Stimulated activated CD4-positive, alpha-beta T cell treated with anti-CD3 and anti-CD28 coated beads, Interleukin-1b, Interleukin-23, amount 100 ng/mL, for 4 hours (primary cell): Measurements from ENCODE around the gene PCDHA10.
"Not testable (repeated sequence)": the region's sequence is repeated elsewhere in the genome, so short reads cannot be mapped to it uniquely, and the experiment has no call there.

Experiments used
- DNase-seq, 2 donors: peaks; one replicate each; pipeline ENCODE4 v3.0.0-alpha.2; 2020; ENCODE audit warnings: low read depth in 2 of 2

The PCDHA10 gene, protein sequence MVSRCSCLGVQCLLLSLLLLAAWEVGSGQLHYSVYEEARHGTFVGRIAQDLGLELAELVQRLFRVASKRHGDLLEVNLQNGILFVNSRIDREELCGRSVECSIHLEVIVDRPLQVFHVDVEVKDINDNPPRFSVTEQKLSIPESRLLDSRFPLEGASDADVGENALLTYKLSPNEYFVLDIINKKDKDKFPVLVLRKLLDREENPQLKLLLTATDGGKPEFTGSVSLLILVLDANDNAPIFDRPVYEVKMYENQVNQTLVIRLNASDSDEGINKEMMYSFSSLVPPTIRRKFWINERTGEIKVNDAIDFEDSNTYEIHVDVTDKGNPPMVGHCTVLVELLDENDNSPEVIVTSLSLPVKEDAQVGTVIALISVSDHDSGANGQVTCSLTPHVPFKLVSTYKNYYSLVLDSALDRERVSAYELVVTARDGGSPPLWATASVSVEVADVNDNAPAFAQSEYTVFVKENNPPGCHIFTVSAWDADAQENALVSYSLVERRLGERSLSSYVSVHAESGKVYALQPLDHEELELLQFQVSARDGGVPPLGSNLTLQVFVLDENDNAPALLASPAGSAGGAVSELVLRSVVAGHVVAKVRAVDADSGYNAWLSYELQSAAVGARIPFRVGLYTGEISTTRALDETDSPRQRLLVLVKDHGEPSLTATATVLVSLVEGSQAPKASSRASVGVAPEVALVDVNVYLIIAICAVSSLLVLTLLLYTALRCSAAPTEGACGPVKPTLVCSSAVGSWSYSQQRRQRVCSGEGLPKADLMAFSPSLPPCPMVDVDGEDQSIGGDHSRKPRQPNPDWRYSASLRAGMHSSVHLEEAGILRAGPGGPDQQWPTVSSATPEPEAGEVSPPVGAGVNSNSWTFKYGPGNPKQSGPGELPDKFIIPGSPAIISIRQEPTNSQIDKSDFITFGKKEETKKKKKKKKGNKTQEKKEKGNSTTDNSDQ

DNA sequence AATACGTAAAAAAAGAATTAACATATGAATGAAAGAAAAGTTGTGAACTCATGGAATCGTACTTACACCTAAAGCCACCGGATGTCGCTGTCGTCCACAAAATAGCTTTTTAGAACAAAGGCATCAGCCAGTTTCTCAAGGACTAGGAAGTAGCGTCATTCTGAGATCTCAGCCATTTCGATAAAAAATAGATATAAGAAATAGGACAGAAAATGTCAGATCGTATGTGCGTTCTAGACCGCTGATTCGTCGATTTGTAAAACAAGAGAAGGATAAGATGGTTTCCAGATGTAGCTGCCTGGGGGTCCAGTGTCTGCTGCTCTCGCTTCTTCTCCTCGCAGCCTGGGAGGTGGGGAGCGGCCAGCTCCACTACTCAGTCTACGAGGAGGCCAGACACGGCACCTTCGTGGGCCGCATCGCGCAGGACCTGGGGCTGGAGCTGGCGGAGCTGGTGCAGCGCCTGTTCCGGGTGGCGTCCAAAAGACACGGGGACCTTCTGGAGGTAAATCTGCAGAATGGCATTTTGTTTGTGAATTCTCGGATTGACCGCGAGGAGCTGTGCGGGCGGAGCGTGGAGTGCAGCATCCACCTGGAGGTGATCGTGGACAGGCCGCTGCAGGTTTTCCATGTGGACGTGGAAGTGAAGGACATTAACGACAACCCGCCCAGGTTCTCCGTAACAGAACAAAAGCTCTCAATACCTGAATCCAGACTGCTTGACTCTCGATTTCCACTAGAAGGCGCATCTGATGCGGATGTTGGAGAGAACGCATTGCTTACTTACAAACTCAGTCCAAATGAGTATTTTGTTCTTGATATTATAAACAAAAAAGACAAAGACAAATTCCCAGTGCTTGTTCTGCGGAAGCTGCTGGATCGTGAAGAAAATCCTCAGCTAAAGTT, at the start of gene PCDHA10:
Gene PCDHA10 (plus strand): TSS at position 126 of the 903 bp plus-strand sequence. CDS start 152 bp downstream, at position 278.
- DNase-seq, result no peak

DNA sequence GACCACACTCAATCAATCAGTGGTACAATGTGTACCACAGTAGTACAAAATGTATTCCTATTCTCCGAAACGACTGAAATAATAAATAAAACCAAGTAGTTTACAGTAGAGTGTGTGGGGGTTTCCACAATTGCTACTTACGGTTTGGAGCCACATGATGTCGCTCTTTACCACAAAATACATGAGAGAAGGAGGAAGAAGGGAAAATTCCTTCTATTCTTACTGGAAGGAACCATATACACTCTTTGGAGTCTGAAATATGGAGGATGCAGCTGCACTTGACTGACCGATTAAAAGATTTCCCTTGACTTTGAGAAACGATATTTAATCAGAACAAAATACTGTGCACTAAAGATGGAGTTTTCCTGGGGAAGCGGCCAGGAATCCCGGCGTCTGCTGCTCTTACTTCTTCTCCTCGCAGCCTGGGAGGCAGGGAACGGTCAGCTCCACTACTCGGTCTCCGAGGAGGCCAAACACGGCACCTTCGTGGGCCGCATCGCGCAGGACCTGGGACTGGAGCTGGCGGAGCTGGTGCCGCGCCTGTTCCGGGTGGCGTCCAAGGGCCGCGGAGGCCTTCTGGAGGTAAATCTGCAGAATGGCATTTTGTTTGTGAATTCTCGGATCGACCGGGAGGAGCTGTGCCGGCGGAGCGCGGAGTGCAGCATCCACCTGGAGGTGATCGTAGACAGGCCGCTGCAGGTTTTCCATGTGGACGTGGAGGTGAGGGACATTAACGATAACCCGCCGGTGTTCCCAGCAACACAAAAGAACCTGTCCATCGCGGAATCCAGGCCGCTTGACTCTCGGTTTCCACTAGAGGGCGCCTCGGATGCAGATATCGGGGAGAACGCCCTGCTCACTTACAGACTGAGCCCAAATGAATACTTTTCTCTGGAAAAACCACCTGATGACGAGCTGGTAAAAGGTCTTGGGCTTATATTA, 48.6 kb upstream of the PCDHA10 start, which contains the start of gene PCDHA4:
Gene PCDHA4 (plus strand): TSS at position 235 of the 942 bp plus-strand sequence.
- no peak for DNase-seq

DNA sequence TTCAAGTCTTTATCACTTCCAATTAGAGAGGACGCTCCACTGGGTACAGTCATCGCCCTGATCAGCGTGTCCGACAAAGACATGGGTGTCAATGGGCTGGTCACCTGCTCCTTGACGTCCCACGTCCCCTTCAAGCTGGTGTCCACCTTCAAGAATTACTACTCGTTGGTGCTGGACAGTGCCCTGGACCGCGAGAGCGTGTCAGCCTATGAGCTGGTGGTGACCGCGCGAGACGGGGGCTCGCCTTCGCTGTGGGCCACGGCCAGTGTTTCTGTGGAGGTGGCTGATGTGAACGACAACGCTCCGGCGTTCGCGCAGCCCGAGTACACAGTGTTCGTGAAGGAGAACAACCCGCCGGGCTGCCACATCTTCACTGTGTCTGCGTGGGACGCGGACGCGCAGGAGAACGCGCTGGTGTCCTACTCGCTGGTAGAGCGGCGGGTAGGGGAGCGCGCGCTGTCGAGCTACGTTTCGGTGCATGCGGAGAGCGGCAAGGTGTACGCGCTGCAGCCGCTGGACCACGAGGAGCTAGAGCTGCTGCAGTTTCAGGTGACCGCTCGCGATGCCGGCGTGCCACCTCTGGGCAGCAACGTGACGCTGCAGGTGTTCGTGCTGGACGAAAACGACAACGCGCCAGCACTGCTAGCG, 47.3 kb upstream of the PCDHA10 start:
- not testable (repeated sequence) for DNase-seq

DNA sequence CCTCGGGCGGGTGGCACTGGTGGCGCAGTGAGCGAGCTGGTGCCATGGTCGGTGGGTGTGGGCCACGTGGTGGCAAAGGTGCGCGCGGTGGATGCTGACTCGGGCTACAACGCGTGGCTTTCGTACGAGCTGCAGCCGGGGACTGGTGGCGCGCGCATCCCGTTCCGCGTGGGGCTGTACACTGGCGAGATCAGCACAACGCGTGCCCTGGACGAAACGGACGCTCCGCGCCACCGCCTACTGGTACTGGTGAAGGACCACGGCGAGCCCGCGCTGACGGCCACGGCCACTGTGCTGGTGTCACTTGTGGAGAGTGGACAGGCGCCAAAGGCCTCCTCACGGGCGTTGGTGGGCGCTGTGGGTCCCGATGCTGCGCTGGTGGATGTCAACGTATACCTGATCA, 46.8 kb upstream of the PCDHA10 start:
- no peak for DNase-seq

DNA sequence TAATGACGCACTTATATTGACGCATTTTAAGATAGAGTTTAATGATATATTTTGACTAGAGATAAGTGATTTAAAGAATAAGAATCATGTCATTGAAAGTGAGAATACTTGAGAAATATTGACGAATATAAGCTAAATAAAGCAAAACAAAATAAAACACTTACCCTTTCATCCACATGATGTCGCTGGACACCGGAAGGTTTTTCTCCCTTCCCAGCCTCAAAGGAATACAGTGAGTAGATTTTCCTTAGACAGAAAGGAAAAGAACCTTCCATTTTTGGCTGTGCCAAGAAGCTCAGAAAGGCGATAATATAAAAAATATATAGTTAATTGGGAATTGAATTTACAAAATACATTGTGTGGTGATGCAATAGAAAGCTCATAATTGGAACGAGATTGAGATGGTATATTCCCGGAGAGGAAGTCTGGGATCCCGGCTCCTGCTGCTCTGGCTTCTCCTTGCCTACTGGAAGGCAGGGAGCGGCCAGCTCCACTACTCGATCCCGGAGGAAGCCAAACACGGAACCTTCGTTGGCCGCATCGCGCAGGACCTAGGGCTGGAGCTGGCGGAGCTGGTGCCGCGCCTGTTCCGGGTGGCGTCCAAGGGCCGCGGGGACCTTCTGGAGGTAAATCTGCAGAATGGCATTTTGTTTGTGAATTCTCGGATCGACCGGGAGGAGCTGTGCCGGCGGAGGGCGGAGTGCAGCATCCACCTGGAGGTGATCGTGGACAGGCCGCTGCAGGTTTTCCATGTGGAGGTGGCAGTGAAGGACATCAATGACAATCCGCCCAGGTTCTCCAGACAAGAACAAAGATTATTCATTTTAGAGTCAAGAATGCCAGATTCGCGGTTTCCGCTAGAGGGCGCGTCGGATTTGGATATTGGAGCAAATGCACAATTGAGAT, 34.1 kb upstream of the PCDHA10 start, which contains the start of gene PCDHA5:
Gene PCDHA5 (plus strand): TSS at position 239 of the 906 bp plus-strand sequence.
- no peak for DNase-seq

DNA sequence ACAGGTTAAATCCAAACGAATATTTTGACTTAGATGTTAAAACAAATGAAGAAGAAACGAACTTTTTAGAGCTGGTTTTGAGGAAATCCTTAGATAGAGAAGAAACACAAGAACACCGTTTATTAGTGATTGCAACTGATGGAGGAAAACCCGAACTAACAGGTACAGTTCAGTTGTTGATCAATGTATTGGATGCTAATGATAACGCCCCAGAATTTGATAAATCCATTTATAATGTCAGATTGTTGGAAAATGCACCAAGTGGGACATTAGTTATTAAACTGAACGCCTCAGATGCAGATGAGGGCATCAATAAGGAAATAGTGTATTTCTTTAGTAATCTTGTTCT, 33.4 kb upstream of the PCDHA10 start:
- DNase-seq, result no peak

DNA sequence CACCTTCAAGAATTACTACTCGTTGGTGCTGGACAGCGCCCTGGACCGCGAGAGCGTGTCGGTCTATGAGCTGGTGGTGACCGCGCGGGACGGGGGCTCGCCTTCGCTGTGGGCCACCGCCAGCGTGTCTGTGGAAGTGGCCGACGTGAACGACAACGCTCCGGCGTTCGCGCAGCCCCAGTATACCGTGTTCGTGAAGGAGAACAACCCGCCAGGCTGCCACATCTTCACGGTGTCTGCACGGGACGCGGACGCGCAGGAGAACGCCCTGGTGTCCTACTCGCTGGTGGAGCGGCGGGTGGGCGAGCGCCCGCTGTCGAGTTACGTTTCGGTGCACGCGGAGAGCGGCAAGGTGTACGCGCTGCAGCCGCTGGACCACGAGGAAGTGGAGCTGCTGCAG, 32.7 kb upstream of the PCDHA10 start:
- DNase-seq, result not testable (repeated sequence)

DNA sequence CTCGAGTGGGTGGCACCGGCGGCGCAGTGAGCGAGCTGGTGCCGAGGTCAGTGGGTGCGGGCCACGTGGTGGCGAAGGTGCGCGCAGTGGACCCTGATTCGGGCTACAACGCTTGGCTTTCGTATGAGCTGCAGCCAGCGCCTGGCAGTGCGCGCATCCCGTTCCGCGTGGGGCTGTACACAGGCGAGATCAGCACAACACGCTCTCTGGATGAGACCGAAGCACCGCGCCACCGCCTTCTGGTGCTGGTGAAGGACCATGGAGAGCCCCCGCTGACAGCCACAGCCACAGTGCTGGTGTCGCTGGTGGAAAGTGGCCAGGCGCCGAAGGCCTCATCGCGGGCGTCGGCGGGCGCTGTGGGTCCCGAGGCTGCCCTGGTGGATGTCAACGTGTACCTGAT, 32.2 kb upstream of the PCDHA10 start:
- no peak for DNase-seq

DNA sequence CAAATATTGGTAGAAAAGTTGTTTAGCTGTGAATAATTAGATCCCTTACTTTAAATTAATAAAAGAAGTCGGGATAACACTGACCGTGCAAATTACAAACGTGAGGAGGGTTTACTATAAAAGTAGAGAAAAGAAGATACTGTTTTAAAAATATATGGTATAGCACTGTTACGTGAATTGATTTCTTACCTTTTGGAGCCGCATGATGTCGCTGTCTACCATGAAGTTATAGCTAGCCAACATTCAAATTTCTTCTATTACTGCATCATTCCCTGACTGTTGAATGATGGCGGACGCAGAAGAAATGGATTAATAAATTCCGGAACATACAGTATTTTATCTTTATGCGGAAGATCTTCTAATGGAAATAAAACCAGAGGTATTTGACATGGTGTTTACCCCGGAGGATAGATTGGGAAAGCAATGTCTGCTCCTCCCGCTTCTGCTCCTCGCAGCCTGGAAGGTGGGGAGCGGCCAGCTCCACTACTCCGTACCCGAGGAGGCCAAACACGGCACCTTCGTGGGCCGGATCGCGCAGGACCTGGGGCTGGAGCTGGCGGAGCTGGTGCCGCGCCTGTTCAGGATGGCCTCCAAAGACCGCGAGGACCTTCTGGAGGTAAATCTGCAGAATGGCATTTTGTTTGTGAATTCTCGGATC, 27.9 kb upstream of the PCDHA10 start, which contains the start of gene PCDHA6:
Gene PCDHA6 (plus strand): TSS at position 257 of the 658 bp plus-strand sequence. CDS start 132 bp downstream, at position 389.
- DNase-seq, result no peak

DNA sequence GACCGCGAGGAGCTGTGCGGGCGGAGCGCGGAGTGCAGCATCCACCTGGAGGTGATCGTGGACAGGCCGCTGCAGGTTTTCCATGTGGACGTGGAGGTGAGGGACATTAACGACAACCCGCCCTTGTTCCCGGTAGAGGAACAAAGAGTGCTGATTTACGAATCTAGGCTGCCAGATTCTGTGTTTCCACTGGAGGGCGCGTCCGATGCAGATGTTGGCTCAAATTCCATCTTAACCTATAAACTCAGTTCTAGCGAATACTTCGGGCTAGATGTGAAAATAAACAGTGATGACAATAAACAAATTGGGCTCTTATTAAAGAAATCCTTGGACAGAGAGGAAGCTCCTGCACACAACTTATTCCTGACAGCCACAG, 27.3 kb upstream of the PCDHA10 start:
- DNase-seq, result no peak

DNA sequence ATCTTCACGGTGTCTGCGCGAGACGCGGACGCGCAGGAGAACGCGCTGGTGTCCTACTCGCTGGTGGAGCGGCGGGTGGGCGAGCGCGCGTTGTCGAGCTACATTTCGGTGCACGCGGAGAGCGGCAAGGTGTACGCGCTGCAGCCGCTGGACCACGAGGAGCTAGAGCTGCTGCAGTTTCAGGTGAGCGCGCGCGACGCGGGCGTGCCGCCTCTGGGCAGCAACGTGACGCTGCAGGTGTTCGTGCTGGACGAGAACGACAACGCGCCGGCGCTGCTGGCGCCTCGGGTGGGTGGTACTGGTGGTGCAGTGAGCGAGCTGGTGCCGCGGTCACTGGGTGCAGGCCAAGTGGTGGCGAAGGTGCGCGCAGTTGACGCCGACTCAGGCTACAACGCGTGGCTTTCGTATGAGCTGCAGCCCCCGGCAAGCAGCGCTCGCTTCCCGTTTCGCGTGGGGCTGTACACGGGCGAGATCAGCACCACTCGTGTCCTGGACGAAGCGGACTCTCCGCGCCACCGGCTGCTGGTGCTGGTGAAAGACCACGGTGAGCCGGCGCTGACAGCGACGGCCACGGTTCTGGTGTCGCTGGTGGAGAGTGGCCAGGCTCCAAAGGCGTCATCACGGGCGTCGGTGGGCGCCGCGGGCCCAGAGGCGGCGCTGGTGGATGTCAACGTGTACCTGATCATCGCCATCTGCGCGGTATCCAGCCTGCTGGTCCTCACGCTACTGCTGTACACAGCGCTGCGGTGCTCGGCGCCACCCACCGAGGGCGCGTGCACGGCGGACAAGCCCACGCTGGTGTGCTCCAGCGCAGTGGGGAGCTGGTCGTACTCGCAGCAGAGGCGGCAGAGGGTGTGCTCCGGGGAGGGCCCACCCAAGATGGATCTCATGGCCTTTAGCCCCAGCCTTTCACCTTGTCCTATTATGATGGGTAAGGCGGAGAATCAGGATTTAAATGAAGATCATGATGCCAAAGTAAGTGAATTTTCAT, 25.9 kb upstream of the PCDHA10 start:
- not testable (repeated sequence) for DNase-seq

DNA sequence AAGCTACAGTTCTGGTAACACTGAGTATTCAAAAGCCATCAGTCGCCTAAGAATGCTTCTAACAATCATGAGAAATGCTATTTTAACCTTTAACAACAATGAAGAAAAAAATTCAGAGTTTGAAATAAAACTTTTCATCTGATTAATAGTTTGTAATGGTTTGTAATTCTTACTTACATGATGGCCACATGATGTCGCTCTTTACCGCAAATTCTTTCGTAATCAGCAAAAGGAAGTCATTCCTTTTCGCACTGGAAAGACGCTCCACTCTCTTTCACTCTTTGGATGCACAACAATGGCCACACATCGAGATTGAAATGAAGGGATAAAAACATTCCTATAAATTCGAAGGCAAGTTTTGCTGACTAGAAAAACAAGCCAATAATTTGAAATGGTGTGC, 21.7 kb upstream of the PCDHA10 start, which contains the start of gene PCDHA7:
Gene PCDHA7 (plus strand): TSS at position 277 of the 400 bp plus-strand sequence. CDS start 115 bp downstream, at position 392.
- no peak for DNase-seq

DNA sequence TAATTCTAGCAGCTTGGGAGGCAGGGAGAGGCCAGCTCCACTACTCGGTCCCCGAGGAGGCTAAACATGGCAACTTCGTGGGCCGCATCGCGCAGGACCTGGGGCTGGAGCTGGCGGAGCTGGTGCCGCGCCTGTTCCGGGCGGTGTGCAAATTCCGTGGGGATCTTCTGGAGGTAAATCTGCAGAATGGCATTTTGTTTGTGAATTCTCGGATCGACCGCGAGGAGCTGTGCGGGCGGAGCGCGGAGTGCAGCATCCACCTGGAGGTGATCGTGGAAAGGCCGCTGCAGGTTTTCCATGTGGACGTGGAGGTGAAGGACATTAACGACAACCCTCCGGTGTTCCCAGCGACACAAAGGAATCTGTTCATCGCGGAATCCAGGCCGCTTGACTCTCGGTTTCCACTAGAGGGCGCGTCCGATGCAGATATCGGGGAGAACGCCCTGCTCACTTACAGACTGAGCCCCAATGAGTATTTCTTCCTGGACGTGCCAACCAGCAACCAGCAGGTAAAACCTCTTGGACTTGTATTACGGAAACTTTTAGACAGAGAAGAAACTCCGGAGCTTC, 21.2 kb upstream of the PCDHA10 start:
- not testable (repeated sequence) for DNase-seq

DNA sequence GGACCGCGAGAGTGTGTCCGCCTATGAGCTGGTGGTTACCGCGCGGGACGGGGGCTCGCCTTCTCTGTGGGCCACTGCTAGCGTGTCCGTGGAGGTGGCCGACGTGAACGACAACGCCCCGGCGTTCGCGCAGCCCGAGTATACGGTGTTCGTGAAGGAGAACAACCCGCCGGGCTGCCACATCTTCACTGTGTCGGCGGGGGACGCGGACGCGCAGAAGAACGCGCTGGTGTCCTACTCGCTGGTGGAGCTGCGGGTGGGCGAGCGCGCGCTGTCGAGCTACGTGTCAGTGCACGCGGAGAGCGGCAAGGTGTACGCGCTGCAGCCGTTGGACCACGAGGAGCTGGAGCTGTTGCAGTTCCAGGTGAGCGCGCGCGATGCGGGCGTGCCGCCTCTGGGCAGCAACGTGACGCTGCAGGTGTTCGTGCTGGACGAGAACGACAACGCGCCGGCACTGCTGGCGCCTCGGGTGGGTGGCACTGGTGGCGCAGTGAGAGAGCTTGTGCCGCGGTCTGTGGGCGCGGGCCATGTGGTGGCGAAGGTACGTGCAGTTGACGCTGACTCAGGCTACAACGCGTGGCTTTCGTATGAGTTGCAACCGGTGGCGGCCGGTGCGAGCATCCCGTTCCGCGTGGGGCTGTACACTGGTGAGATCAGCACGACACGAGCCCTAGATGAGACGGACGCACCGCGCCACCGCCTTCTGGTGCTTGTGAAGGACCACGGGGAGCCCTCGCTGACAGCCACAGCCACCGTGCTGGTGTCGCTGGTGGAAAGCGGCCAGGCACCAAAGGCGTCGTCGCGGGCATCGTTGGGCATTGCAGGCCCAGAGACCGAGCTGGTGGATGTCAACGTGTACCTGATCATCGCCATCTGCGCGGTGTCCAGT, 19.8 kb upstream of the PCDHA10 start:
- DNase-seq, result no peak
